ENCODE data around the gene MAG. TPM values are rescaled to one million over a fixed set of nuclear protein-coding genes. Genes with fewer than 3 reads are reported as not detected.

MAG gene, protein sequence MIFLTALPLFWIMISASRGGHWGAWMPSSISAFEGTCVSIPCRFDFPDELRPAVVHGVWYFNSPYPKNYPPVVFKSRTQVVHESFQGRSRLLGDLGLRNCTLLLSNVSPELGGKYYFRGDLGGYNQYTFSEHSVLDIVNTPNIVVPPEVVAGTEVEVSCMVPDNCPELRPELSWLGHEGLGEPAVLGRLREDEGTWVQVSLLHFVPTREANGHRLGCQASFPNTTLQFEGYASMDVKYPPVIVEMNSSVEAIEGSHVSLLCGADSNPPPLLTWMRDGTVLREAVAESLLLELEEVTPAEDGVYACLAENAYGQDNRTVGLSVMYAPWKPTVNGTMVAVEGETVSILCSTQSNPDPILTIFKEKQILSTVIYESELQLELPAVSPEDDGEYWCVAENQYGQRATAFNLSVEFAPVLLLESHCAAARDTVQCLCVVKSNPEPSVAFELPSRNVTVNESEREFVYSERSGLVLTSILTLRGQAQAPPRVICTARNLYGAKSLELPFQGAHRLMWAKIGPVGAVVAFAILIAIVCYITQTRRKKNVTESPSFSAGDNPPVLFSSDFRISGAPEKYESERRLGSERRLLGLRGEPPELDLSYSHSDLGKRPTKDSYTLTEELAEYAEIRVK
- total RNA-seq, result not detected
- polyA plus RNA-seq (2013, experiment 1 of 2), result 0.04 TPM
- polyA plus RNA-seq (2013, experiment 2 of 2), result 0.08 TPM
- 0 to 0.21 (median 0) reads per million in 172 experiments for total RNA-seq

GRCh38 chr19:35291916-35292315 is at the start of gene MAG:
Gene MAG (plus strand): TSS chr19:35292161. CDS start chr19:35295409, 3,248 bp downstream.
- H3K36me3 Mint-ChIP-seq (ENCODE audit: low read depth), result no peaks in the 10 kb centered on the region

DNA sequence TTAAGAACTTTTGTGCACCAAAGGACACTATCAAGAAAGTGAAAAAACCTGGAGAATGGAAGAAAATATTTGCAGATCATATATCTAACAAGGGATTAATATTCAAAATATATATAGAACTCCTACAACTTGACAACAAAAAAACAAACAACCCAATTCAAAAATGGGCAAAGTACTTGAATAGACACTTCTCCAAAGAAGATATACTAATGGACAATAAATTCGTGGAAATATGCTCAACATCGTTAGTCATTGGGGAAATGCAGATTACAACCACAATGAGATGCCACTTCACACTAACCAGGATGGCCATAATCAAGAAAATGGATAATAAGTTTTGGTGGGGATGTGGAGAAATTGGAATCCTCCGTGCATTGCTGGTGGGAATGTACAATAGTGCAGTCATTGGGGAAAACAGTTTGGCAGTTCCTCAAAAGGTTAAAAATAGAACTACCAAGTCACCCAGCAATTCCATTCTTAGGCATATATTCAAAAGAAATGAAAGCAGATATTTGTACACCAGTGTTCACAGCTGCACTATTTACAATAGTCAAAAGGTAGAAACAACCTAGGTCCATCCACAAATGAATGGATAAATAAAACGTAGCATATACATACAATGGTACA is 45.4 kb upstream of the MAG start:
- Mint-ChIP-seq H3K4me1 (ENCODE audit: low read depth) (peaks cover 32% of the 10 kb centered on the region), H3K27me3 (peaks cover 39% of the 10 kb centered on the region), H3K27ac (peak overlapping the region; percentile 85), H3K4me3 (peak overlapping the region; percentile 92), H3K36me3 (ENCODE audit: low read depth) (peaks cover 21% of the 10 kb centered on the region), H3K9me3 (no peaks in the 10 kb centered on the region)
- peaks cover 3 to 6% of the 10 kb centered on the region in 2 experiments for H3K9me3 ChIP-seq (ENCODE audit: control insufficient read depth in 1 of 2, insufficient read depth in 1 of 2, low read length in 2 of 2)
- H3K27me3 ChIP-seq (ENCODE audit: control insufficient read depth in 1 of 2, insufficient read depth in 2 of 2, low read length in 2 of 2), result peaks cover 0 to 6% of the 10 kb centered on the region in 2 experiments
- ATAC-seq (ENCODE audit: poor library complexity), result no peak
- ChIA-PET POLR2A (no interaction called here), CTCF (no interaction called here)
- no peak for DNase-seq
- peaks cover 5% of the 10 kb centered on the region for H3K36me3 ChIP-seq (ENCODE audit: insufficient read depth, low read length)
- no peak overlapping the region for H3K4me3 ChIP-seq (ENCODE audit: low read length)
- H3K27ac ChIP-seq (ENCODE audit: low read depth in 1 of 2, low read length in 2 of 2), result no peak overlapping the region
- TF ChIP-seq, protein P1, sequence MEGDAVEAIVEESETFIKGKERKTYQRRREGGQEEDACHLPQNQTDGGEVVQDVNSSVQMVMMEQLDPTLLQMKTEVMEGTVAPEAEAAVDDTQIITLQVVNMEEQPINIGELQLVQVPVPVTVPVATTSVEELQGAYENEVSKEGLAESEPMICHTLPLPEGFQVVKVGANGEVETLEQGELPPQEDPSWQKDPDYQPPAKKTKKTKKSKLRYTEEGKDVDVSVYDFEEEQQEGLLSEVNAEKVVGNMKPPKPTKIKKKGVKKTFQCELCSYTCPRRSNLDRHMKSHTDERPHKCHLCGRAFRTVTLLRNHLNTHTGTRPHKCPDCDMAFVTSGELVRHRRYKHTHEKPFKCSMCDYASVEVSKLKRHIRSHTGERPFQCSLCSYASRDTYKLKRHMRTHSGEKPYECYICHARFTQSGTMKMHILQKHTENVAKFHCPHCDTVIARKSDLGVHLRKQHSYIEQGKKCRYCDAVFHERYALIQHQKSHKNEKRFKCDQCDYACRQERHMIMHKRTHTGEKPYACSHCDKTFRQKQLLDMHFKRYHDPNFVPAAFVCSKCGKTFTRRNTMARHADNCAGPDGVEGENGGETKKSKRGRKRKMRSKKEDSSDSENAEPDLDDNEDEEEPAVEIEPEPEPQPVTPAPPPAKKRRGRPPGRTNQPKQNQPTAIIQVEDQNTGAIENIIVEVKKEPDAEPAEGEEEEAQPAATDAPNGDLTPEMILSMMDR (IDR thresholded peaks at IDR 0.05), result no peak
- peaks cover 31% of the 10 kb centered on the region for H3K4me1 ChIP-seq (ENCODE audit: insufficient read depth, low read length)
- intact Hi-C loops (cut with DNase I, micrococcal nuclease), result loop anchor here (2.0 to 10.0 kb wide), 4 partner anchors 39 to 221 kb away; no protein-coding TSS in a partner anchor

More at GRCh38 chr19:35291916-35292315, at the start of gene MAG:
- no peaks in the 10 kb centered on the region for H3K27me3 ChIP-seq (ENCODE audit: control insufficient read depth in 1 of 2, insufficient read depth in 2 of 2, low read length in 2 of 2)
- H3K4me1 ChIP-seq (ENCODE audit: insufficient read depth, low read length), result peaks cover 17% of the 10 kb centered on the region
- no peak within 1 kb of the TSS for H3K4me3 ChIP-seq (ENCODE audit: low read length)
- H3K27ac ChIP-seq (ENCODE audit: low read depth in 1 of 2, low read length in 2 of 2), result no peak within 1 kb of the TSS
- ChIA-PET POLR2A (no interaction called here), CTCF (no interaction called here)
- Mint-ChIP-seq H3K9me3 (no peaks in the 10 kb centered on the region), H3K27me3 (no peaks in the 10 kb centered on the region), H3K4me3 (no peak within 1 kb of the TSS), H3K27ac (no peak within 1 kb of the TSS), H3K4me1 (ENCODE audit: low read depth) (peaks cover 7% of the 10 kb centered on the region)
- ATAC-seq (ENCODE audit: poor library complexity) (no peak), DNase-seq (no peak)
- no peaks in the 10 kb centered on the region for H3K36me3 ChIP-seq (ENCODE audit: insufficient read depth, low read length)
- TF ChIP-seq, protein P1 (IDR thresholded peaks at IDR 0.05), result no peak
- H3K9me3 ChIP-seq (ENCODE audit: control insufficient read depth in 1 of 2, insufficient read depth in 1 of 2, low read length in 2 of 2), result no peaks in the 10 kb centered on the region
- intact Hi-C loops (cut with DNase I, micrococcal nuclease), result no loop called here

DNA sequence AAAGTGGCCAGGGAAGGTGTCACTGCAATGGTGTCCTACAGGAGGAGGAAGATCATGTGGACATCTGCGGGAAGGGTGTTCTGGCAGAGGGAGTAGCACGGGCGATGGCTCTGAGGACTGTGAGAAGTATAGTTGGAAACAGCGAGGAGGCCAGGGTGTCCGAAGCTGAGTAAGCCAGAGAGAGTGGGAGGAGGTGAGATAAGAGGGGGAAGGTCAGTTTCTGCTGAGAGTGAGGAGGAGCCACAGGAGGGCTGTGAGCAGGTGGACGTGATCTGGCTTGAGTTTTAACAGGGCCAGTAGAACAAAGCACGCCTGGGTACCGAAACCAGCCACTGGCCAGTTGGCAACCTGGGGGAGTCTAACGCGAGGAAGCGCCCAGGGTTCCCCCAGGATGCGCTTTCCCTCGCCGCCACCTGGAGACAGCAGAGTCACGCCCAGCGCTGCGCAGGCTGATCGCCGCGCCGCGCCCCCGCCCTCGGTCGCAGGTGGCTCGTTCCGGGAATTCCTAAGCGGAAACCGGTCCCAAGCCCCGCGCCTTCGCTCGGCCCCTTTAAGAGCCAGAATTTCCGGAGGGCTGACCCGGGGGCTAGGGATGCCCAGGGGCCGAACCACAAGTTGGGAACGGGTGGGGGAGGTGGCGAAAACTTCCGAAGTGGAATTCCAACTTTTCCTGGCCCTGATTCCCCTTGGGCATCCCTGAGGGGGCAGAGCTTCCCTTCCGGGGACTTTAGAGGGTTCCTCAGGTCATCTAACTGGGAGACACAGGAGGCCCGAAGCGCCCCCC is 44.2 kb upstream of the MAG start:
- peak overlapping the region; percentile 86 for H3K4me3 ChIP-seq (ENCODE audit: low read length)
- no peaks in the 10 kb centered on the region for H3K9me3 ChIP-seq (ENCODE audit: control insufficient read depth in 1 of 2, insufficient read depth in 1 of 2, low read length in 2 of 2)
- H3K4me1 ChIP-seq (ENCODE audit: insufficient read depth, low read length), result peaks cover 31% of the 10 kb centered on the region
- peaks cover 6% of the 10 kb centered on the region for H3K36me3 ChIP-seq (ENCODE audit: insufficient read depth, low read length)
- TF ChIP-seq, protein P1 (IDR thresholded peaks at IDR 0.05), result peak; percentile 64
- POLR2A ChIA-PET, result interaction anchor here (0.6 to 1.0 kb wide), 3 partner anchors 21 to 41 kb away, joined by 3 to 4 read pairs (median 3); partner anchors contain the start of gene USF2
- Mint-ChIP-seq H3K36me3 (ENCODE audit: low read depth) (peaks cover 19% of the 10 kb centered on the region), H3K9me3 (no peaks in the 10 kb centered on the region), H3K4me1 (ENCODE audit: low read depth) (peaks cover 32% of the 10 kb centered on the region), H3K27me3 (peaks cover 39% of the 10 kb centered on the region), H3K4me3 (peak overlapping the region; percentile 92), H3K27ac (peak overlapping the region; percentile 85)
- peak overlapping the region; percentile 59 to 73 for H3K27ac ChIP-seq (ENCODE audit: low read depth in 1 of 2, low read length in 2 of 2)
- peaks cover 0 to 6% of the 10 kb centered on the region in 2 experiments for H3K27me3 ChIP-seq (ENCODE audit: control insufficient read depth in 1 of 2, insufficient read depth in 2 of 2, low read length in 2 of 2)
- CTCF ChIA-PET, result no interaction called here
- ATAC-seq (ENCODE audit: poor library complexity) (peak; percentile 50), DNase-seq (peak in 12 of 14 experiments; percentile 51 to 81 (median 63))
- intact Hi-C loops (cut with DNase I, micrococcal nuclease), result loop anchor here (2.0 to 10.0 kb wide), 4 partner anchors 40 to 220 kb away; no protein-coding TSS in a partner anchor

Data from CD4-positive, alpha-beta T cell (primary cell).